Cardiac fibroblast (primary cell): Measurements from ENCODE around the gene NIPAL3.
A peak's percentile ranks its signal among the peaks of the same experiment; 100 is the strongest.

Experiments used
- DNase-seq, 2 donors: peaks; one replicate each; pipeline versions ENCODE4 v3.0.0 to v3.0.0-alpha.2; 2010; ENCODE audit warnings: low read depth in 2 of 2
- H3K4me3 ChIP-seq, 2 donors: replicated peaks in 1 of 2; 1 replicate in 1 of 2; 2 replicates in 1 of 2; pipeline ENCODE4 v1.5.1; 2011; ENCODE audit warnings: low read depth in 2 of 2, low read length in 2 of 2, mild to moderate bottlenecking in 2 of 2, moderate library complexity in 1 of 2
- CTCF ChIP-seq: IDR thresholded peaks from one replicate; pipeline ENCODE4 v1.5.1; 2011; ENCODE audit warnings: low read depth, mild to moderate bottlenecking, low read length, inconsistent platforms

NIPAL3 gene

GRCh38 chr1:24426744-24427544, 11.3 kb downstream of the NIPAL3 start:
- DNase-seq = no peak
- TF ChIP-seq CTCF = no peak
- H3K4me3 ChIP-seq = no peak overlapping the region

GRCh38 chr1:24427545-24427862, 11.9 kb downstream of the NIPAL3 start:
- H3K4me3 ChIP-seq = no peak overlapping the region
- no peak for DNase-seq
- TF ChIP-seq CTCF = no peak

GRCh38 chr1:24435782-24436365, 20.3 kb downstream of the NIPAL3 start:
- TF ChIP-seq CTCF = no peak
- H3K4me3 ChIP-seq = no peak overlapping the region
- DNase-seq = no peak

- no peak overlapping the region for H3K4me3 ChIP-seq
- no peak for TF ChIP-seq CTCF
- peak; percentile 34 to 57 for DNase-seq
Measured at GRCh38 chr1:24437631-24438396, 22.2 kb downstream of the NIPAL3 start.

- peak; percentile 38 to 39 for DNase-seq
- no peak overlapping the region for H3K4me3 ChIP-seq
- TF ChIP-seq CTCF = no peak
Measured at GRCh38 chr1:24438423-24438901, 22.9 kb downstream of the NIPAL3 start.

GRCh38 chr1:24440436-24440835, 24.8 kb downstream of the NIPAL3 start:
- no peak for DNase-seq
- no peak for TF ChIP-seq CTCF
- no peak overlapping the region for H3K4me3 ChIP-seq
